Left colon (tissue), 2 donors: ENCODE data around the gene KLRD1. TPM values are rescaled to one million over a fixed set of nuclear protein-coding genes. Genes with fewer than 3 reads are reported as not detected.
"Not testable (repeated sequence)": the region's sequence is repeated elsewhere in the genome, so short reads cannot be mapped to it uniquely, and the experiment has no call there.

ENCODE experiments used
- ATAC-seq: fragments of 200-7000 bp; cut with Tn5 transposase; one replicate; pipeline ENCODE4 v1.9.1; 2020; ENCODE audit warnings: mild to moderate bottlenecking, moderate library complexity
- DNase-seq, 2 donors: peaks; one replicate each; pipeline ENCODE4 v3.0.0-alpha.2; 2020
- intact Hi-C, 2 donors: fragments of 100-400 bp; cut with DNase I in 1 of 2; cut with micrococcal nuclease in 1 of 2; formaldehyde crosslinking; loops; one replicate each; pipeline versions ENCODE4 v1.11.2 to v1.14.0; 2022; cut with DNase I, micrococcal nuclease
- long read RNA-seq: library from polyadenylated mRNA; unstranded; transcript quantifications from one replicate; pipeline ENCODE4 v2.0.0, GENCODE V29; 2021
- total RNA-seq, 2 donors: library from RNA; stranded (reverse); fragmentation: NEBNext Ultra II Directional; extraction: Animal tissue kit (Norgen Biotek cat#: 25700); gene quantifications; one replicate each; pipeline ENCODE4 v1.2.1, GENCODE V29; 2021
- donor health status: DM: no; HTN: no; CAD: no.
- donor health status: DM: yes; HTN: yes; CAD: no.

The KLRD1 gene
- 1 to 10 TPM in 1 of 2 donors, under 1 TPM in 1; 0.87 to 2.7 TPM for total RNA-seq
- long read RNA-seq, partial matches to known transcripts, result 0 of 2 reads
- long read RNA-seq, other reads (novel, unspliced or antisense), result 2 of 2 reads

- no peak for ATAC-seq
Observed at GRCh38 chr12:10307630-10308029, at the start of gene KLRD1. Gene KLRD1 (plus strand): TSS chr12:10307870. CDS start chr12:10308078, 208 bp downstream.

GRCh38 chr12:10260927-10261326, 46.7 kb upstream of the KLRD1 start:
- ATAC-seq (no peak), DNase-seq (no peak)
- intact Hi-C loops, result no loop called here

More at GRCh38 chr12:10307630-10308029, at the start of gene KLRD1:
- no peak for DNase-seq
- intact Hi-C loops, result no loop called here

- intact Hi-C loops, result no loop called here
- ATAC-seq (no peak), DNase-seq (no peak)
Observed at GRCh38 chr12:10268037-10268436, 39.6 kb upstream of the KLRD1 start.

- no peak for ATAC-seq
- intact Hi-C loops, result no loop called here
- no peak for DNase-seq
Observed at GRCh38 chr12:10272467-10272866, 35.2 kb upstream of the KLRD1 start.

GRCh38 chr12:10276774-10277173, 30.9 kb upstream of the KLRD1 start:
- intact Hi-C loops, result no loop called here
- no peak for DNase-seq
- ATAC-seq, result no peak

GRCh38 chr12:10278104-10278503, 29.6 kb upstream of the KLRD1 start:
- DNase-seq (no peak), ATAC-seq (no peak)
- intact Hi-C loops, result no loop called here

- ATAC-seq, result no peak
- intact Hi-C loops, result no loop called here
- no peak for DNase-seq
Observed at GRCh38 chr12:10279937-10280336, 27.7 kb upstream of the KLRD1 start.

GRCh38 chr12:10283027-10283426, 24.6 kb upstream of the KLRD1 start:
- ATAC-seq (no peak), DNase-seq (no peak)
- intact Hi-C loops, result no loop called here

GRCh38 chr12:10285919-10286318, 21.8 kb upstream of the KLRD1 start:
- intact Hi-C loops, result no loop called here
- DNase-seq (no peak), ATAC-seq (no peak)

- ATAC-seq (no peak), DNase-seq (no peak)
- intact Hi-C loops, result no loop called here
Observed at GRCh38 chr12:10289005-10289754, 18.5 kb upstream of the KLRD1 start.

GRCh38 chr12:10291030-10291429, 16.6 kb upstream of the KLRD1 start:
- intact Hi-C loops, result no loop called here
- DNase-seq (no peak), ATAC-seq (no peak)

- intact Hi-C loops, result no loop called here
- no peak for ATAC-seq
- no peak for DNase-seq
Observed at GRCh38 chr12:10293151-10293550, 14.5 kb upstream of the KLRD1 start.

- ATAC-seq (no peak), DNase-seq (no peak)
- intact Hi-C loops, result no loop called here
Observed at GRCh38 chr12:10293570-10294227, 14.0 kb upstream of the KLRD1 start.

GRCh38 chr12:10301103-10301502, 6.6 kb upstream of the KLRD1 start:
- intact Hi-C loops, result no loop called here
- DNase-seq (no peak), ATAC-seq (no peak)

- no peak for ATAC-seq
- intact Hi-C loops, result no loop called here
- DNase-seq, result no peak
Observed at GRCh38 chr12:10304161-10304574, 3.5 kb upstream of the KLRD1 start.

GRCh38 chr12:10305411-10305810, 2.3 kb upstream of the KLRD1 start:
- DNase-seq (no peak), ATAC-seq (no peak)
- intact Hi-C loops, result no loop called here

- no peak for ATAC-seq
- intact Hi-C loops, result no loop called here
Observed at GRCh38 chr12:10310926-10311720, 3.5 kb downstream of the KLRD1 start.

GRCh38 chr12:10319388-10319787, 11.7 kb downstream of the KLRD1 start:
- DNase-seq (no peak), ATAC-seq (no peak)
- intact Hi-C loops, result no loop called here

More at GRCh38 chr12:10310926-10311720, 3.5 kb downstream of the KLRD1 start:
- no peak for DNase-seq

- intact Hi-C loops, result no loop called here
Observed at GRCh38 chr12:10320643-10321042, 13.0 kb downstream of the KLRD1 start.

GRCh38 chr12:10328691-10329090, 21.0 kb downstream of the KLRD1 start:
- ATAC-seq, intact Hi-C loops, DNase-seq: not testable (repeated sequence)

More at GRCh38 chr12:10320643-10321042, 13.0 kb downstream of the KLRD1 start:
- ATAC-seq, result no peak
- no peak for DNase-seq
